Measurements from ENCODE around the gene CDC42BPA. TPM values are rescaled to one million over a fixed set of nuclear protein-coding genes. Genes with fewer than 3 reads are reported as not detected.

Gene CDC42BPA
- polyA plus RNA-seq, 4 donors: 10.8 to 19.9 (median 13.8) TPM

GRCh38 chr1:227305894-227306626, 12.2 kb downstream of the CDC42BPA start:
- FAIRE-seq (no peak), DNase-seq (no peak)
- Histone ChIP-seq H3K9me3 (ENCODE audit: control insufficient read depth in 2 of 2, insufficient read depth in 1 of 2, low read depth in 1 of 2, low read length in 1 of 2) (no peaks in the 10 kb centered on the region), H3K4me3 (ENCODE audit: low read depth in 1 of 3, low read length in 3 of 3) (no peak overlapping the region), H3K27me3 (ENCODE audit: control insufficient read depth in 3 of 3, insufficient read depth in 3 of 3, low read length in 3 of 3) (no peaks in the 10 kb centered on the region), H3K27ac (ENCODE audit: low read depth in 1 of 3, low read length in 2 of 3) (no peak overlapping the region), H3K4me1 (ENCODE audit: control insufficient read depth in 3 of 3, insufficient read depth in 2 of 3, low read depth in 1 of 3, low read length in 2 of 3) (peaks cover 0 to 7% (median 0%) of the 10 kb centered on the region in 3 donors), H3K36me3 (ENCODE audit: control insufficient read depth in 3 of 3, insufficient read depth in 2 of 3, low read depth in 1 of 3, low read length in 3 of 3) (peaks cover 0 to 5% (median 0%) of the 10 kb centered on the region in 3 donors)
- WGBS, 3 donors: 75 to 86% (median 83%) methylated on average over 6 of the region's 6 CpGs

GRCh38 chr1:227304665-227305064, 13.6 kb downstream of the CDC42BPA start:
- FAIRE-seq: no peak
- H3K4me1 ChIP-seq (ENCODE audit: control insufficient read depth in 3 of 3, insufficient read depth in 2 of 3, low read depth in 1 of 3, low read length in 2 of 3): peaks cover 0 to 4% (median 0%) of the 10 kb centered on the region in 3 donors

GRCh38 chr1:227303662-227304061, 14.6 kb downstream of the CDC42BPA start:
- Histone ChIP-seq H3K27ac (ENCODE audit: low read depth in 1 of 3, low read length in 2 of 3) (no peak overlapping the region), H3K9me3 (ENCODE audit: control insufficient read depth in 2 of 2, insufficient read depth in 1 of 2, low read depth in 1 of 2, low read length in 1 of 2) (no peaks in the 10 kb centered on the region), H3K4me1 (ENCODE audit: control insufficient read depth in 3 of 3, insufficient read depth in 2 of 3, low read depth in 1 of 3, low read length in 2 of 3) (peaks cover 0 to 4% (median 0%) of the 10 kb centered on the region in 3 donors), H3K27me3 (ENCODE audit: control insufficient read depth in 3 of 3, insufficient read depth in 3 of 3, low read length in 3 of 3) (no peaks in the 10 kb centered on the region), H3K36me3 (ENCODE audit: control insufficient read depth in 3 of 3, insufficient read depth in 2 of 3, low read depth in 1 of 3, low read length in 3 of 3) (peaks cover 0 to 2% (median 0%) of the 10 kb centered on the region in 3 donors), H3K4me3 (ENCODE audit: low read depth in 1 of 3, low read length in 3 of 3) (no peak overlapping the region)
- DNase-seq (no peak), FAIRE-seq (no peak)

More at GRCh38 chr1:227304665-227305064, 13.6 kb downstream of the CDC42BPA start:
- H3K27me3 ChIP-seq (ENCODE audit: control insufficient read depth in 3 of 3, insufficient read depth in 3 of 3, low read length in 3 of 3): no peaks in the 10 kb centered on the region
- no peak overlapping the region for H3K4me3 ChIP-seq (ENCODE audit: low read depth in 1 of 3, low read length in 3 of 3)
- H3K9me3 ChIP-seq (ENCODE audit: control insufficient read depth in 2 of 2, insufficient read depth in 1 of 2, low read depth in 1 of 2, low read length in 1 of 2): no peaks in the 10 kb centered on the region
- no peak overlapping the region for H3K27ac ChIP-seq (ENCODE audit: low read depth in 1 of 3, low read length in 2 of 3)
- DNase-seq: no peak
- H3K36me3 ChIP-seq (ENCODE audit: control insufficient read depth in 3 of 3, insufficient read depth in 2 of 3, low read depth in 1 of 3, low read length in 3 of 3): peaks cover 0 to 2% (median 0%) of the 10 kb centered on the region in 3 donors

- no peak for DNase-seq
- Histone ChIP-seq H3K36me3 (ENCODE audit: control insufficient read depth in 3 of 3, insufficient read depth in 2 of 3, low read depth in 1 of 3, low read length in 3 of 3) (peaks cover 0 to 2% (median 0%) of the 10 kb centered on the region in 3 donors), H3K27ac (ENCODE audit: low read depth in 1 of 3, low read length in 2 of 3) (no peak overlapping the region), H3K4me3 (ENCODE audit: low read depth in 1 of 3, low read length in 3 of 3) (no peak overlapping the region), H3K4me1 (ENCODE audit: control insufficient read depth in 3 of 3, insufficient read depth in 2 of 3, low read depth in 1 of 3, low read length in 2 of 3) (peaks cover 0 to 2% (median 0%) of the 10 kb centered on the region in 3 donors), H3K27me3 (ENCODE audit: control insufficient read depth in 3 of 3, insufficient read depth in 3 of 3, low read length in 3 of 3) (no peaks in the 10 kb centered on the region), H3K9me3 (ENCODE audit: control insufficient read depth in 2 of 2, insufficient read depth in 1 of 2, low read depth in 1 of 2, low read length in 1 of 2) (no peaks in the 10 kb centered on the region)
- 93 to 94% (median 94%) methylated on average over 7 of the region's 7 CpGs for WGBS, 3 donors
- no peak for FAIRE-seq
Measured at GRCh38 chr1:227300682-227301081, 17.6 kb downstream of the CDC42BPA start.

GRCh38 chr1:227299688-227300087, 18.6 kb downstream of the CDC42BPA start:
- peaks cover 0 to 2% (median 0%) of the 10 kb centered on the region in 3 donors for H3K36me3 ChIP-seq (ENCODE audit: control insufficient read depth in 3 of 3, insufficient read depth in 2 of 3, low read depth in 1 of 3, low read length in 3 of 3)
- H3K27ac ChIP-seq (ENCODE audit: low read depth in 1 of 3, low read length in 2 of 3): no peak overlapping the region
- FAIRE-seq: no peak
- H3K9me3 ChIP-seq (ENCODE audit: control insufficient read depth in 2 of 2, insufficient read depth in 1 of 2, low read depth in 1 of 2, low read length in 1 of 2): no peaks in the 10 kb centered on the region
- H3K4me3 ChIP-seq (ENCODE audit: low read depth in 1 of 3, low read length in 3 of 3): no peak overlapping the region
- H3K4me1 ChIP-seq (ENCODE audit: control insufficient read depth in 3 of 3, insufficient read depth in 2 of 3, low read depth in 1 of 3, low read length in 2 of 3): peaks cover 0 to 2% (median 0%) of the 10 kb centered on the region in 3 donors
- H3K27me3 ChIP-seq (ENCODE audit: control insufficient read depth in 3 of 3, insufficient read depth in 3 of 3, low read length in 3 of 3): no peaks in the 10 kb centered on the region
- 27 to 41% (median 29%) methylated on average over 4 of the region's 4 CpGs for WGBS, 3 donors
- DNase-seq: peak in 1 of 2 donors; percentile 54

GRCh38 chr1:227299241-227299627, 19.1 kb downstream of the CDC42BPA start:
- Histone ChIP-seq H3K36me3 (ENCODE audit: control insufficient read depth in 3 of 3, insufficient read depth in 2 of 3, low read depth in 1 of 3, low read length in 3 of 3) (peaks cover 0 to 2% (median 0%) of the 10 kb centered on the region in 3 donors), H3K27ac (ENCODE audit: low read depth in 1 of 3, low read length in 2 of 3) (no peak overlapping the region), H3K27me3 (ENCODE audit: control insufficient read depth in 3 of 3, insufficient read depth in 3 of 3, low read length in 3 of 3) (no peaks in the 10 kb centered on the region), H3K9me3 (ENCODE audit: control insufficient read depth in 2 of 2, insufficient read depth in 1 of 2, low read depth in 1 of 2, low read length in 1 of 2) (no peaks in the 10 kb centered on the region), H3K4me3 (ENCODE audit: low read depth in 1 of 3, low read length in 3 of 3) (no peak overlapping the region), H3K4me1 (ENCODE audit: control insufficient read depth in 3 of 3, insufficient read depth in 2 of 3, low read depth in 1 of 3, low read length in 2 of 3) (peaks cover 0 to 2% (median 0%) of the 10 kb centered on the region in 3 donors)
- no peak for FAIRE-seq
- no peak for DNase-seq

GRCh38 chr1:227298512-227299240, 19.6 kb downstream of the CDC42BPA start:
- FAIRE-seq (no peak), DNase-seq (no peak)
- Histone ChIP-seq H3K4me1 (ENCODE audit: control insufficient read depth in 3 of 3, insufficient read depth in 2 of 3, low read depth in 1 of 3, low read length in 2 of 3) (peaks cover 0 to 2% (median 0%) of the 10 kb centered on the region in 3 donors), H3K36me3 (ENCODE audit: control insufficient read depth in 3 of 3, insufficient read depth in 2 of 3, low read depth in 1 of 3, low read length in 3 of 3) (no peaks in the 10 kb centered on the region), H3K27me3 (ENCODE audit: control insufficient read depth in 3 of 3, insufficient read depth in 3 of 3, low read length in 3 of 3) (no peaks in the 10 kb centered on the region), H3K4me3 (ENCODE audit: low read depth in 1 of 3, low read length in 3 of 3) (no peak overlapping the region), H3K27ac (ENCODE audit: low read depth in 1 of 3, low read length in 2 of 3) (no peak overlapping the region), H3K9me3 (ENCODE audit: control insufficient read depth in 2 of 2, insufficient read depth in 1 of 2, low read depth in 1 of 2, low read length in 1 of 2) (no peaks in the 10 kb centered on the region)
- 72 to 88% (median 77%) methylated on average over 3 of the region's 3 CpGs for WGBS, 3 donors

- no peaks in the 10 kb centered on the region for H3K9me3 ChIP-seq (ENCODE audit: control insufficient read depth in 2 of 2, insufficient read depth in 1 of 2, low read depth in 1 of 2, low read length in 1 of 2)
- H3K27ac ChIP-seq (ENCODE audit: low read depth in 1 of 3, low read length in 2 of 3): no peak overlapping the region
- H3K4me1 ChIP-seq (ENCODE audit: control insufficient read depth in 3 of 3, insufficient read depth in 2 of 3, low read depth in 1 of 3, low read length in 2 of 3): no peaks in the 10 kb centered on the region
- H3K4me3 ChIP-seq (ENCODE audit: low read depth in 1 of 3, low read length in 3 of 3): no peak overlapping the region
- H3K27me3 ChIP-seq (ENCODE audit: control insufficient read depth in 3 of 3, insufficient read depth in 3 of 3, low read length in 3 of 3): no peaks in the 10 kb centered on the region
- WGBS, 3 donors: 81 to 83% (median 81%) methylated on average over 4 of the region's 4 CpGs
- no peaks in the 10 kb centered on the region for H3K36me3 ChIP-seq (ENCODE audit: control insufficient read depth in 3 of 3, insufficient read depth in 2 of 3, low read depth in 1 of 3, low read length in 3 of 3)
- FAIRE-seq (no peak), DNase-seq (no peak)
Measured at GRCh38 chr1:227297073-227297793, 21.1 kb downstream of the CDC42BPA start.
